Measurements from ENCODE around the gene EED.
"Not testable (repeated sequence)": the region's sequence is repeated elsewhere in the genome, so short reads cannot be mapped to it uniquely, and the experiment has no call there.

DNA sequence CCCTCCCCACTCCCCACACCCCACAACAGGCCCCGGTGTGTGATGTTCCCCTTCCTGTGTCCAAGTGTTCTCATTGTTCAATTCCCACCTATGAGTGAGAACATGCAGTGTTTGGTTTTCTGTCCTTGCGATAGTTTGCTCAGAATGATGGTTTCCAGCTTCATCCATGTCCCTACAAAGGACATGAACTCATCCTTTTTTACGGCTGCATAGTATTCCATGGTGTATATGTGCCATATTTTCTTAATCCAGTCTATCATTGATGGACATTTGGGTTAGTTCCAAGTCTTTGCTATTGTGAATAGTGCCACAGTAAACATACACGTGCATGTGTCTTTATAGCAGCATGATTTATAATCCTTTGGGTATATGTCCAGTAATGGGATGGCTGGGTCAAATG is 64.2 kb downstream of the EED start:
- not testable (repeated sequence) for TF ChIP-seq SUZ12 (IDR thresholded peaks at IDR 0.05; ENCODE audit: extremely low read depth, insufficient read depth, insufficient read length); YY1 (IDR thresholded peaks at IDR 0.05; ENCODE audit: insufficient read depth, insufficient read length)
